Subcutaneous abdominal adipose tissue (tissue), 5 donors: ENCODE measurements around the gene PREX1.
"Not testable (repeated sequence)": the region's sequence is repeated elsewhere in the genome, so short reads cannot be mapped to it uniquely, and the experiment has no call there.

Experiments used
- H3K27ac ChIP-seq: one replicate; pipeline ENCODE4 v1.7.0; 2013; ENCODE audit warnings: low read depth, mild to moderate bottlenecking, inconsistent platforms, low read length, moderate library complexity
- H3K27me3 ChIP-seq, 5 donors: one replicate each; pipeline ENCODE4 v1.7.0; 2013; ENCODE audit warnings: low read length in 5 of 5, inconsistent platforms in 1 of 5; ENCODE audit not compliant: control insufficient read depth in 5 of 5, insufficient read depth in 4 of 5
- H3K36me3 ChIP-seq, 5 donors: one replicate each; pipeline ENCODE4 v1.7.0; 2013; ENCODE audit warnings: low read length in 5 of 5; ENCODE audit not compliant: control insufficient read depth in 5 of 5, insufficient read depth in 5 of 5
- H3K4me1 ChIP-seq, 5 donors: one replicate each; pipeline ENCODE4 v1.7.0; 2013; ENCODE audit warnings: low read length in 5 of 5, mild to moderate bottlenecking in 3 of 5, moderate library complexity in 1 of 5; ENCODE audit not compliant: control insufficient read depth in 5 of 5, insufficient read depth in 5 of 5
- H3K4me3 ChIP-seq, 5 donors: one replicate each; pipeline ENCODE4 v1.7.0; 2013; ENCODE audit warnings: low read length in 5 of 5, low read depth in 1 of 5
- H3K9ac ChIP-seq, 5 donors: one replicate each; pipeline ENCODE4 v1.7.0; 2013; ENCODE audit warnings: low read length in 5 of 5, mild to moderate bottlenecking in 4 of 5, moderate library complexity in 3 of 5
- H3K9me3 ChIP-seq, 5 donors: one replicate each; pipeline ENCODE4 v1.7.0; 2013; ENCODE audit warnings: low read length in 5 of 5; ENCODE audit not compliant: control insufficient read depth in 5 of 5
- donor health status: healthy.
- donor health status: healthy.
- donor health status: healthy.
- donor health status: healthy.
- donor health status: healthy.

PREX1 gene

GRCh38 chr20:48813930-48814546 is 13.8 kb downstream of the PREX1 start:
- peaks cover 0 to 6% (median 2%) of the 10 kb centered on the region in 5 donors for H3K27me3 ChIP-seq
- no peaks in the 10 kb centered on the region for H3K36me3 ChIP-seq
- peaks cover 0 to 36% (median 6%) of the 10 kb centered on the region in 5 donors for H3K4me1 ChIP-seq
- H3K9ac ChIP-seq: no peak overlapping the region
- H3K27ac ChIP-seq: no peak overlapping the region
- peaks cover 0 to 11% (median 4%) of the 10 kb centered on the region in 5 donors for H3K9me3 ChIP-seq
- H3K4me3 ChIP-seq: no peak overlapping the region

GRCh38 chr20:48813446-48813747 is 14.4 kb downstream of the PREX1 start:
- Histone ChIP-seq H3K36me3 (no peaks in the 10 kb centered on the region), H3K9me3 (peaks cover 0 to 12% (median 4%) of the 10 kb centered on the region in 5 donors), H3K4me1 (peaks cover 0 to 29% (median 3%) of the 10 kb centered on the region in 5 donors), H3K27me3 (peaks cover 0 to 5% (median 0%) of the 10 kb centered on the region in 5 donors), H3K4me3 (no peak overlapping the region), H3K27ac (no peak overlapping the region), H3K9ac (no peak overlapping the region)

GRCh38 chr20:48812600-48813445 is 15.0 kb downstream of the PREX1 start:
- H3K9me3 ChIP-seq: peaks cover 0 to 14% (median 4%) of the 10 kb centered on the region in 5 donors
- H3K4me1 ChIP-seq: peaks cover 0 to 24% (median 3%) of the 10 kb centered on the region in 5 donors
- H3K36me3 ChIP-seq: no peaks in the 10 kb centered on the region
- peaks cover 0 to 9% (median 0%) of the 10 kb centered on the region in 5 donors for H3K27me3 ChIP-seq
- H3K9ac ChIP-seq: no peak overlapping the region
- no peak overlapping the region for H3K4me3 ChIP-seq
- H3K27ac ChIP-seq: no peak overlapping the region

GRCh38 chr20:48812114-48812513 is 15.7 kb downstream of the PREX1 start:
- not testable (repeated sequence) for H3K36me3 ChIP-seq, H3K27ac ChIP-seq, H3K9ac ChIP-seq, H3K4me3 ChIP-seq, H3K27me3 ChIP-seq
- H3K9me3 ChIP-seq: peaks cover 0 to 18% (median 11%) of the 10 kb centered on the region in 5 donors
- peaks cover 0 to 17% (median 3%) of the 10 kb centered on the region in 5 donors for H3K4me1 ChIP-seq

GRCh38 chr20:48809673-48810072 is 18.1 kb downstream of the PREX1 start:
- no peaks in the 10 kb centered on the region for H3K36me3 ChIP-seq
- H3K9me3 ChIP-seq: peaks cover 3 to 26% (median 22%) of the 10 kb centered on the region in 5 donors
- H3K4me1 ChIP-seq: peaks cover 0 to 22% (median 3%) of the 10 kb centered on the region in 5 donors
- no peak overlapping the region for H3K9ac ChIP-seq
- no peak overlapping the region for H3K27ac ChIP-seq
- H3K27me3 ChIP-seq: peaks cover 0 to 11% (median 6%) of the 10 kb centered on the region in 5 donors
- H3K4me3 ChIP-seq: no peak overlapping the region

- Histone ChIP-seq H3K36me3 (no peaks in the 10 kb centered on the region), H3K27me3 (peaks cover 0 to 11% (median 6%) of the 10 kb centered on the region in 5 donors), H3K9me3 (peaks cover 3 to 26% (median 18%) of the 10 kb centered on the region in 5 donors), H3K9ac (no peak overlapping the region), H3K27ac (no peak overlapping the region), H3K4me3 (no peak overlapping the region), H3K4me1 (peaks cover 0 to 27% (median 3%) of the 10 kb centered on the region in 5 donors)
Measured at GRCh38 chr20:48808382-48809034, 19.3 kb downstream of the PREX1 start.

- Histone ChIP-seq H3K27ac (no peak overlapping the region), H3K4me3 (no peak overlapping the region), H3K36me3 (no peaks in the 10 kb centered on the region), H3K9me3 (peaks cover 3 to 26% (median 18%) of the 10 kb centered on the region in 5 donors), H3K9ac (no peak overlapping the region), H3K27me3 (peaks cover 0 to 11% (median 6%) of the 10 kb centered on the region in 5 donors), H3K4me1 (peaks cover 0 to 21% (median 3%) of the 10 kb centered on the region in 5 donors)
Measured at GRCh38 chr20:48807586-48808381, 20.0 kb downstream of the PREX1 start.

- peaks cover 0 to 11% (median 6%) of the 10 kb centered on the region in 5 donors for H3K27me3 ChIP-seq
- no peaks in the 10 kb centered on the region for H3K36me3 ChIP-seq
- peaks cover 3 to 26% (median 18%) of the 10 kb centered on the region in 5 donors for H3K9me3 ChIP-seq
- H3K4me3 ChIP-seq: no peak overlapping the region
- peaks cover 0 to 21% (median 3%) of the 10 kb centered on the region in 5 donors for H3K4me1 ChIP-seq
- H3K27ac ChIP-seq: no peak overlapping the region
- H3K9ac ChIP-seq: no peak overlapping the region
Measured at GRCh38 chr20:48807051-48807450, 20.7 kb downstream of the PREX1 start.

GRCh38 chr20:48805716-48806115 is 22.1 kb downstream of the PREX1 start:
- peaks cover 0 to 11% (median 6%) of the 10 kb centered on the region in 5 donors for H3K27me3 ChIP-seq
- H3K9ac ChIP-seq: no peak overlapping the region
- H3K27ac ChIP-seq: no peak overlapping the region
- peaks cover 3 to 26% (median 18%) of the 10 kb centered on the region in 5 donors for H3K9me3 ChIP-seq
- peaks cover 0 to 21% (median 3%) of the 10 kb centered on the region in 5 donors for H3K4me1 ChIP-seq
- no peaks in the 10 kb centered on the region for H3K36me3 ChIP-seq
- H3K4me3 ChIP-seq: no peak overlapping the region
